C4-2B (cell line): ENCODE measurements around the gene PPP1R14C.
A peak's percentile ranks its signal among the peaks of the same experiment; 100 is the strongest.

Experiments used
- H3K27ac ChIP-seq: fragments of 450-650 bp; 2 replicates; pipeline ENCODE4 v1.5.1; 2017
- ZFX ChIP-seq: fragments of 450-650 bp; IDR thresholded peaks from 2 replicates; pipeline ENCODE4 v1.6.1; 2017
- TF ChIP-seq, protein P1 (sequence below): fragments of 450-650 bp; conservative IDR thresholded peaks from 2 replicates; pipeline ENCODE4 v1.5.1; 2017; ENCODE audit warnings: mild to moderate bottlenecking

The PPP1R14C gene

DNA sequence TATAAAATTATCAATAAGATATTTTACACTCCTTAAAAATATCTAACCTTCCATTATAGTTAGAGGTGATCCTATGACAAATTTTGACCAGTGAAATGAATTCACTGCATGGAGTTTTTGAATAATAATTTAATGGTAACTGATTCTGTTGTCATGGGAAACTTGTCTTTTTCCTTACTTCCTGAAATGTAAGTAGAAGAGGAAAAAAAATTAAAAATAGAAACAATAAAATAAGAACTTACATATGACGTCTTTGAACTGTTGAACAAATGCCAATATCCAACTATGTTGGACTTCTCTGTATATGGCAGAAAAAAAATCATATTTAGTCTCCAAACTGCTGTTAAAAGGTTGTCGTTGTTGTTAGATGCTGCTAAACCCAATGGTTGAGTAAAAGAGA is 26.3 kb downstream of the PPP1R14C start:
- no peak for TF ChIP-seq ZFX
- TF ChIP-seq, protein P1, sequence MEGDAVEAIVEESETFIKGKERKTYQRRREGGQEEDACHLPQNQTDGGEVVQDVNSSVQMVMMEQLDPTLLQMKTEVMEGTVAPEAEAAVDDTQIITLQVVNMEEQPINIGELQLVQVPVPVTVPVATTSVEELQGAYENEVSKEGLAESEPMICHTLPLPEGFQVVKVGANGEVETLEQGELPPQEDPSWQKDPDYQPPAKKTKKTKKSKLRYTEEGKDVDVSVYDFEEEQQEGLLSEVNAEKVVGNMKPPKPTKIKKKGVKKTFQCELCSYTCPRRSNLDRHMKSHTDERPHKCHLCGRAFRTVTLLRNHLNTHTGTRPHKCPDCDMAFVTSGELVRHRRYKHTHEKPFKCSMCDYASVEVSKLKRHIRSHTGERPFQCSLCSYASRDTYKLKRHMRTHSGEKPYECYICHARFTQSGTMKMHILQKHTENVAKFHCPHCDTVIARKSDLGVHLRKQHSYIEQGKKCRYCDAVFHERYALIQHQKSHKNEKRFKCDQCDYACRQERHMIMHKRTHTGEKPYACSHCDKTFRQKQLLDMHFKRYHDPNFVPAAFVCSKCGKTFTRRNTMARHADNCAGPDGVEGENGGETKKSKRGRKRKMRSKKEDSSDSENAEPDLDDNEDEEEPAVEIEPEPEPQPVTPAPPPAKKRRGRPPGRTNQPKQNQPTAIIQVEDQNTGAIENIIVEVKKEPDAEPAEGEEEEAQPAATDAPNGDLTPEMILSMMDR: no peak
- H3K27ac ChIP-seq: no peak overlapping the region

DNA sequence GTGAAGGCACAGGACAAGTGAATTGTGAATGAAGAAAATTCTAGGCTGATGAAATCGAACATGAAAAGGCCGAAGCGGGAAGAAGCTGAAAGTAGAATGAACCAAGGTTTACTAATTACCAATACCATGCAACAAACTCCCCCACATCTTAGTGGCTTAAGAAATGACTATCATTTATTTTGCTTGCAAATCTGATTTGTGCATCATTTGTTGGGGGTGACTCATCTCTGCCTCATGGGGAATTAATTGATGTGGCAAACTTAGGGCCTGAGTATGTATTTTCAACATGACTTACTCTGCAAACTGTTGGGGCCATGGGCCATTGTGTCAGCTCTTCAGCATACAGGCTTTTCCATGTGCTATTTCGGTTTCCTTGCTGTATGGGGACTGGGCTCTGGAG is 26.8 kb downstream of the PPP1R14C start:
- H3K27ac ChIP-seq: no peak overlapping the region

DNA sequence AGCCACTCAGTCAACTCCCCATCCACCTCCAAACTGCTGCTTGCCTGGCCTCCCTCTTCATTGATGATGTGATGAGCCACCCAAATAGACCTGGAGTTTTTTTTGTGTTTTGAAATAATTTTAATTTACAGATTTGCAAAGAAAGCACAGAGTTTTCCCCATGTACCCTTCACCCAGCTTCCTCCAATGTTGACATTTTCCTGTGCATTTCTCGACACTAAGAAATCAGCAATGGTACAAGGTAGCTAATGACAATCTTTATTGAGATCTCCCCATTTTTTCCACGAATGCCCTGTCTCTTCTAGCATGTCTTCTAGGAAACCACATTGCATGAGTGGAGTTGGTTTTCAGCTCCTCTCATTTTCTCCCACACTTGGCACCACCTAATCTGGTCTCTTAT is 30.1 kb downstream of the PPP1R14C start:
- TF ChIP-seq, protein P1: no peak
- no peak for TF ChIP-seq ZFX
- H3K27ac ChIP-seq: no peak overlapping the region

More for the DNA sequence above, 26.8 kb downstream of the PPP1R14C start:
- TF ChIP-seq, protein P1: no peak
- TF ChIP-seq ZFX: no peak

DNA sequence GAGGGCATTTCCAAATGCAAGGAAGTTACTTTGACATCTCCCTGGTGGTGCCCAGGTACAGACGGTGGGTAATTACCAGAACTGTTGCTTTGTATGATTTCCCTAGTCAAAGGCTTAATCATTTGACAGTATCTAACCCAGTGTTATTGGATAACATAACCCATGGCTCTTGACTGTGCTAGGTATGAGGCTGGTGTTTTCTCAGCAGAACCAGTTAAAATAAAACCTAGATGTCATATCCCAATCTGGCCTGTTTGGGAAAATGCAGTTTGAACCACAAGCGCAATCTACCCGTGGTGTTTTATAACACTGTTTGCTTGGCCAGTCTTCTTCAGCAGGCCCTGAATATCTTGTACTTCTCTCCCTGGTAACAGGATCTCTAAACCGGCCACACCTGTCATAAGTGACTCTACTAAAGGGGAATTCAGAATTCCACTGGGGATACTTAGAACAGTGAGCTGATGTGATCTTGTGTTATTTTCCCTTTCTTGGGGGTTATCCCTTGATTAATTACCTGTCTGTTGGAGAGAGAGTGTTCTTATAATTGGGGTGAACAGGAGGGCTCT is 32.8 kb downstream of the PPP1R14C start:
- TF ChIP-seq ZFX: no peak
- TF ChIP-seq, protein P1: no peak
- no peak overlapping the region; the same call in 1 of the 2 replicates for H3K27ac ChIP-seq

DNA sequence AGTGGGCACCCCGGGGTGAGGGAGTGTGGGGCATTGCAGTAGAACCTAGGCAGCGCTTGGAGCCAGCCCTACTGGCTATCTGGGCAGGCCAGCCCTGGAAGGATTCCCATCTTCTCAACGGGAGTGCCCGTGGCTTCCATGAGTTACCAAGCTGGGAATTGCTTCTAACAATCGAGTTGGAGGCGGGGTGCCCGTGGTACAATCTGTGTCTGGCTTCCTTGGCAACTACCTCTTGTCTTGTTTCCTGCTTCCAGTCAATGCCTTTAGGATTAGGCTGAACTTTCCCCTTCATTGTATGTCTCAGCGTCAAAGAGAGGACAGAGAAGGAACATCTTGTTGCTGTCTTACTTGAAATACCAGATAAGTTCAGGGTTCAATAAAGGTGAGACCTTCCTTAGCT is 33.3 kb downstream of the PPP1R14C start:
- TF ChIP-seq, protein P1: no peak
- no peak for TF ChIP-seq ZFX
- no peak overlapping the region; the same call in 1 of the 2 replicates for H3K27ac ChIP-seq

DNA sequence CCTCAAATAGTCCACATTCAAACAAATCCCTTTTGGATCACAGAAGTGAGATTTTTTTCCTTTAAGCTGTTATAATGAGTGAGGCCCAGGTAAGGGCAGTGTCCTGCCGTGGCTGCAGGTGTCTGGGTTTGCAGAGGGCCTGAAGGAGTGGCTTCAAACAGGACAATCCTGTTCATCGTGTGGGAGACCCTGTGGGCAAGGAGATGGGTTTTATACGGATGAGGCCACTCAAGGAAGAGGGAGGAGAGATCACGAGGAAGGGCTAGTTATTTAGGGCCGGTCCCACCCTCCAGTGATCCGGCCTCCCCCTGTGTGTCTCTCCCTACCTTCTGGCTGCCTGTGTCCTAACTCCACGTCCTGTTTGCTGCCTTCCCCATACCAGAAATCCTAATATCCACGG is 33.8 kb downstream of the PPP1R14C start:
- peak overlapping the region; percentile 31 for H3K27ac ChIP-seq
- TF ChIP-seq ZFX: no peak
- TF ChIP-seq, protein P1: no peak

DNA sequence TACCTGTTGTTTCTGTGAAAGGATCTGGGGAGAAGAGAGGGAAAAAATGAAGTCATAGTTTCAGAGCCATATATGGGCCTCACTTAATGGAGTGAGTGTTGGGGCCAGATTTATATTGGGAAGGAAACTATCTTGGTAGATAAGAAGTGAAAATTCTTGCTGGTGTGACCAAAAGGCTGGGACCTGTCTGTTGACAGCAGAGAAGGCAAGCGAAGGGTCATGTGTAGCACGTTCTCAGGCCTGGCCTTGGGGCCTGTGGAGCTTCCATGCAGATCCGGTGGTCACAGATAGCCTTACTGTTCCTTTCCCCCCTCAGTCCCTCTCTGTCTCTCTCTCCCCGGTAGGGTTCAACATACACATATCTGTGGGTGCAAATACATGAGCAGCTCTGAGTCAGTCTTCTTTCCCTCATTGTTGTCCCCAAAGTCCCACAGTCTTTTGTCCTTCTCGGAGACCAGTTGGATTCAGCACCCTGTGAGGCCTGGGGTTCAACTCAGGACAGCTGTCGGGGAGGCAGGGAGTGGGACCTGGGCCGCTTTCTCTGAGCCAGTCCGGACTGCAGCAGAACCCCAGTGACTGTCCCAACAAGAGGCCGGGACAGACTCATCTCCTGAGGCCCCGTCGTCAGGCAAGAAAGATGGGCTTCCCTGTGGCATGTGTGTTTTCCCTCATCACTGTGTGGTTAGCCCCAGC is 34.6 kb downstream of the PPP1R14C start:
- peak overlapping the region; percentile 31 for H3K27ac ChIP-seq
- TF ChIP-seq, protein P1: no peak
- TF ChIP-seq ZFX: no peak
